Prostate gland (tissue), 2 donors: Measurements from ENCODE around the gene SLC12A6. TPM values are rescaled to one million over a fixed set of nuclear protein-coding genes. Genes with fewer than 3 reads are reported as not detected.

Source experiments
- DNase-seq: peaks from one replicate; pipeline ENCODE4 v3.0.0-alpha.2; 2019; ENCODE audit warnings: low spot score
- H3K27ac ChIP-seq, 2 donors: fragments of 200-600 bp; sonication (generic); 2 replicates each; pipeline ENCODE4 v1.5.1; 2017 to 2019
- H3K27me3 ChIP-seq: fragments of 200-600 bp; sonication (generic); replicated peaks from 2 replicates; pipeline ENCODE4 v1.5.1; 2019; ENCODE audit not compliant: insufficient read depth
- H3K36me3 ChIP-seq, 2 donors: fragments of 200-600 bp; sonication (generic); 1 replicate in 1 of 2; 2 replicates in 1 of 2; pipeline versions ENCODE4 v1.5.1 to v1.8.1; 2017 to 2019
- H3K4me1 ChIP-seq: fragments of 200-600 bp; sonication (generic); replicated peaks from 2 replicates; pipeline ENCODE4 v1.5.1; 2019
- H3K4me3 ChIP-seq, 2 donors: fragments of 200-600 bp; sonication (generic); 2 replicates each; pipeline ENCODE4 v1.5.1; 2017 to 2019
- H3K9me3 ChIP-seq: fragments of 200-600 bp; sonication (generic); 2 replicates; pipeline ENCODE4 v1.5.1; 2017
- POLR2A ChIP-seq: fragments of 450-650 bp; IDR thresholded peaks from one replicate; pipeline ENCODE4 v1.6.1; 2016; ENCODE audit warnings: antibody characterized with exemption, mild to moderate bottlenecking
- POLR2AphosphoS5 ChIP-seq: sonication (generic); formaldehyde crosslinking; IDR thresholded peaks from one replicate; pipeline ENCODE4 v1.6.1; 2017; ENCODE audit warnings: antibody characterized with exemption
- WGBS: methylation state at CpG from one replicate; pipeline ENCODE4 v1.1.5; 2018; 5-methylcytosine and 5-hydroxymethylcytosine counted together
- intact Hi-C: fragments of 100-400 bp; cut with DNase I; formaldehyde crosslinking; loops from one replicate; pipeline ENCODE4 v1.14.2; 2022
- total RNA-seq, 2 donors: library from RNA; depleted of rRNA; stranded (reverse); fragments of >200 nt; gene quantifications; one replicate each; pipeline ENCODE4 v1.1.0, GENCODE V29; 2016
- TF ChIP-seq, protein P1 (sequence below), 4 experiments: fragments of 200-600 bp in 2 of 4; fragments of 450-650 bp in 2 of 4; sonication (generic) in 2 of 4; IDR thresholded peaks; 1 replicate in 3 of 4; 2 replicates in 1 of 4; pipeline ENCODE4 v1.5.1; 2016 to 2019; ENCODE audit warnings: antibody characterized with exemption in 4 of 4, mild to moderate bottlenecking in 2 of 4, moderate library complexity in 2 of 4

The SLC12A6 gene
- total RNA-seq, 2 donors from 2014 or later, result 10.2 to 36.8 TPM

GRCh38 chr15:34213690-34214089 is 123.9 kb downstream of the SLC12A6 start:
- TF ChIP-seq, protein P1, sequence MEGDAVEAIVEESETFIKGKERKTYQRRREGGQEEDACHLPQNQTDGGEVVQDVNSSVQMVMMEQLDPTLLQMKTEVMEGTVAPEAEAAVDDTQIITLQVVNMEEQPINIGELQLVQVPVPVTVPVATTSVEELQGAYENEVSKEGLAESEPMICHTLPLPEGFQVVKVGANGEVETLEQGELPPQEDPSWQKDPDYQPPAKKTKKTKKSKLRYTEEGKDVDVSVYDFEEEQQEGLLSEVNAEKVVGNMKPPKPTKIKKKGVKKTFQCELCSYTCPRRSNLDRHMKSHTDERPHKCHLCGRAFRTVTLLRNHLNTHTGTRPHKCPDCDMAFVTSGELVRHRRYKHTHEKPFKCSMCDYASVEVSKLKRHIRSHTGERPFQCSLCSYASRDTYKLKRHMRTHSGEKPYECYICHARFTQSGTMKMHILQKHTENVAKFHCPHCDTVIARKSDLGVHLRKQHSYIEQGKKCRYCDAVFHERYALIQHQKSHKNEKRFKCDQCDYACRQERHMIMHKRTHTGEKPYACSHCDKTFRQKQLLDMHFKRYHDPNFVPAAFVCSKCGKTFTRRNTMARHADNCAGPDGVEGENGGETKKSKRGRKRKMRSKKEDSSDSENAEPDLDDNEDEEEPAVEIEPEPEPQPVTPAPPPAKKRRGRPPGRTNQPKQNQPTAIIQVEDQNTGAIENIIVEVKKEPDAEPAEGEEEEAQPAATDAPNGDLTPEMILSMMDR (IDR thresholded peaks at IDR 0.05), result no peak
- TF ChIP-seq POLR2A, result no peak
- TF ChIP-seq POLR2AphosphoS5, result no peak
- 38% methylated on average over 4 of the region's 4 CpGs for WGBS
- intact Hi-C loops, result no loop called here
- Histone ChIP-seq H3K27me3 (no peaks in the 10 kb centered on the region), H3K27ac (no peak overlapping the region), H3K36me3 (no peaks in the 10 kb centered on the region), H3K9me3 (no peaks in the 10 kb centered on the region), H3K4me3 (no peak overlapping the region), H3K4me1 (peaks cover 3% of the 10 kb centered on the region)
- no peak for DNase-seq

GRCh38 chr15:34209421-34210282 is 127.9 kb downstream of the SLC12A6 start, which contains the start of gene KATNBL1:
Gene KATNBL1 (minus strand): TSS chr15:34210096. CDS start chr15:34163676, 46,420 bp downstream.
- peak; percentile 94 for DNase-seq
- Histone ChIP-seq H3K9me3 (no peaks in the 10 kb centered on the region), H3K4me1 (no peaks in the 10 kb centered on the region), H3K27ac (peak within 1 kb of the TSS; percentile 79 to 85), H3K36me3 (no peaks in the 10 kb centered on the region), H3K27me3 (no peaks in the 10 kb centered on the region), H3K4me3 (peak within 1 kb of the TSS; percentile 60 to 63)
- under 1% methylated on average over 72 of the region's 81 CpGs for WGBS
- TF ChIP-seq POLR2A, result peak; percentile 96
- TF ChIP-seq, protein P1 (IDR thresholded peaks at IDR 0.05), result peak; percentile 92 to 98 (median 97)
- TF ChIP-seq POLR2AphosphoS5, result peak; percentile 90
- intact Hi-C loops, result loop anchor here (2.0 kb wide), 1 partner anchor 147 kb away; no protein-coding TSS in a partner anchor

DNA sequence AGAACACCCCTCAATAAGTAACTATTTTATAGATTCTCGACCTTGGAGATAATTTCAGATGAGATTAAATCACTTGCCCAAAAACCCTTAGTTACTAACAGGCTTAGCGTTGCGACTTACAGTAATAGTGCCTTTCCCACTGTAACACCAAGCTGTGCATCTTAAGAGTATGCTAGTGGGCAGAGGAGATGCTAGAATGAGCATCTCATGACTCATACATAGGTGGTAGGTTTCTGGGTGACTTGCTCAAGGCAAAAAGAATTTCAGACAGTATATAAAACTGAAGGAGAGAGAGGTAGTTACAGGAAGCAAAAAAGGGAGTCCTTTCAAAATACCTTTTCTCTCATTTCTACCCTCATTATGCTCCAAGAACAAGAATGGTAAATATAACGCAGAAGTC is 131.6 kb downstream of the SLC12A6 start:
- Histone ChIP-seq H3K9me3 (no peaks in the 10 kb centered on the region), H3K27ac (no peak overlapping the region), H3K4me1 (no peaks in the 10 kb centered on the region), H3K27me3 (no peaks in the 10 kb centered on the region), H3K36me3 (no peaks in the 10 kb centered on the region), H3K4me3 (no peak overlapping the region)
- DNase-seq, result no peak
- WGBS, result 89% methylated on average over 4 of the region's 4 CpGs
- TF ChIP-seq, protein P1 (IDR thresholded peaks at IDR 0.05), result no peak
- TF ChIP-seq POLR2AphosphoS5, result no peak
- no peak for TF ChIP-seq POLR2A
- intact Hi-C loops, result no loop called here

GRCh38 chr15:34203936-34204335 is 133.6 kb downstream of the SLC12A6 start:
- Histone ChIP-seq H3K9me3 (no peaks in the 10 kb centered on the region), H3K27me3 (no peaks in the 10 kb centered on the region), H3K4me1 (no peaks in the 10 kb centered on the region), H3K27ac (no peak overlapping the region), H3K4me3 (no peak overlapping the region), H3K36me3 (no peaks in the 10 kb centered on the region)
- no peak for TF ChIP-seq POLR2A
- TF ChIP-seq, protein P1 (IDR thresholded peaks at IDR 0.05), result no peak
- TF ChIP-seq POLR2AphosphoS5, result no peak
- no peak for DNase-seq
- intact Hi-C loops, result no loop called here
- WGBS, result 100% methylated on average over 1 of the region's 1 CpG
